DMS114 treated with DMSO at 0.1 percent for 48 hours (cell line): ENCODE measurements around the gene CPNE2.

ENCODE experiments used
- DNase-seq: peaks from one replicate; lab custom pipeline; 2025; ENCODE audit not compliant: unreplicated experiment; lab: John Stamatoyannopoulos, UW

Gene CPNE2

GRCh38 chr16:57123216-57123973 is 31.0 kb downstream of the CPNE2 start:
- DNase-seq = no peak

GRCh38 chr16:57123974-57124674 is 31.7 kb downstream of the CPNE2 start:
- no peak for DNase-seq

GRCh38 chr16:57125376-57125775 is 33.0 kb downstream of the CPNE2 start:
- DNase-seq = no peak

GRCh38 chr16:57125969-57126368 is 33.6 kb downstream of the CPNE2 start:
- no peak for DNase-seq

GRCh38 chr16:57126411-57126810 is 34.0 kb downstream of the CPNE2 start:
- no peak for DNase-seq

- DNase-seq = no peak
Observed at GRCh38 chr16:57127037-57127763, 34.8 kb downstream of the CPNE2 start.

DNA sequence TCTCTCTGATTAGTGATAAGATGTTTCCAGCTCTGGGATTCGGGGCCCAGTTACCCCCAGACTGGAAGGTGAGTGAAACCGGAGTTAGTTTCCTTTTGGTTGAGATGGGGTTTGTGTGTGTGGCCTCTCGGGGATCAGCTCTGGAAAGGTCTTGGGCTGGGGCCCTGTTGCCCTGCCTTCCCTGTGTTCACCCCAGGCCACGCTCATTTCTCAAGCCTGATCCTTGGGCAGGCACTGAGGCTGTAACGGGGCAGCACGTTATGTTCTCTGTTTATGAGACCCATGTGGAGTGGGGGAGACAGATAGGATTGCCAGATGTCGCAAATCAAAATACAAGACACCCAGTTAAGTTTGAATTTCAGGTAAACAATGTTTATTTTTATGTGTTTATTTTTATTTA is 35.5 kb downstream of the CPNE2 start:
- no peak for DNase-seq

DNA sequence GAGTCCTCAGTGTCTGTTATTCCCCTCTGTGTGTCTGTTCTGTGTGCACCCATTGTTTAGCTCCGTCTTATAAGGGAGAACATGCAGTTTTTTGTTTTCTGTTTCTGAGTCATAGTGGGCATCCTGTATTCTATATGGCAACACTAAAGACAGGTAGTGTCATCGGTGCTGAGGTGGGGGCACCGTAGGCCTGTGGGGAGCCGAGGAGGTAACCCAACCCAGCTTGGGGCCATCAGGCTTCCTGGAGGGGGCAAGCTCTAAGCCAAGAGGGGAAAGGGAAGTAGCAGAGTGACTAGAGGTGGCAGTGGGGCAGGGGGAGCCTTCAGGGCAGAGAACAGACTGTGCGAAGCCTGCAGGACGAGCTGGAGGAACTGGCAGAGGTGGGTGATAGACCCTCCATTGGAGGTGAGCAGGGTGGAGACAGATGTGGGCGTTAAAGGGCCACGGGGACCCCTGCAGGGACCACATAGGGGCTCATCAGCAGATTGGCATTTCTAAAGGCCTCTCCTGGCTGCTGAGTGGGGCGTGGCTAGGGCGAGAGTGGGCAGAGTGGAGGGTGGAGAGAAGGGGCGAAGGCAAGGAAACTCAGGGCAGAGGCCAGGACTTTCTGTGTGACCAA is 36.5 kb downstream of the CPNE2 start:
- no peak for DNase-seq

- DNase-seq = no peak
Observed at GRCh38 chr16:57130950-57131321, 38.6 kb downstream of the CPNE2 start.

DNA sequence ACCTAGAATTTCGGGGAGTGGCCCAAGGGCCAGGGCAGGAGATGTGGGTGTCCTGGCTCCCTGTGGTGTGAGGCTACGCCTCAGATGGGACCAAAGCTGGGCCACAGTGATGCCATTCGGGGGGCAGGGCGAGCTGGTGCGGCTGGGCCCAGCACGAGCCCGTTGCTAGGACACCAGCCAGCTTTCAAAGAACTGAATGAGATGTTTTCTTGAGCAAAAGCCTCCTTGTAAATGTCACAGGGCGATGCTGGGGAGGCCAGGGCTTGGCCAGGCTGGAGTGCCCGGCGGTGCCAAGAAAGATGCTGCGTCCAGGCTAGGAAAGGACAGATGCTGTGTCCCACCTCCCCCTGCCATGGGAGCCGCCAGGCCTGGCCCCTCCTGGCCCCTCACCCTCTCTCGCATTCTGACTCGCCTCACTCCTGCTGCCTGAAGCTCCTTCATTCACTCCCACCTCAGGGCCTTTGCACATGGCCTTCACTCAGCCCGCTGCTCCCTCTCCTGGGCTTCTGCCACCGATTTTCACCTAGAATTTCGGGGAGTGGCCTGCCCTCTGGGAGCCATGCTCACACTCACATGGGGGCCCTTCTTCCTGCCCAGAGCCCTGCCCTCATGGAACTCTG is 39.1 kb downstream of the CPNE2 start:
- no peak for DNase-seq

- DNase-seq = no peak
Observed at GRCh38 chr16:57132470-57132869, 40.1 kb downstream of the CPNE2 start.

DNA sequence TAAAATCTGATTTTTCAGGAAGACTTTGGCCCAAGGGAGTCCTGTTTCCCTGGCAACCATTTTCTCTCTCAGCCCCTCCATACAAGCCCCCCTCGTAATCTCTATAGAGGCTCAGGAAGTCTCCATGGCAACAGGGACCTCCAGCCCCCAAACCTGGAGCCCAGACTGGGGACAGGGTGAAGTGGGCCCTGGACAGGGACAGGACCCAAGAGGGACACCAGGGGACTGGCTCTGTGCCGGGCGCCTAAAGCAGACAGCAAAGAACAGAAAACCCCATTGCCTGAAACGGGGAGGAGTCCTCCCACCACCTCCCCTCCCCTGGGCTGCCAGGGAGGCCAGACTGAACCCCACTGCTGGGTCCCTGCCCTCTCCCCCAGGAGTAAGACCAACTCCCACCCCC is 40.6 kb downstream of the CPNE2 start:
- no peak for DNase-seq

DNA sequence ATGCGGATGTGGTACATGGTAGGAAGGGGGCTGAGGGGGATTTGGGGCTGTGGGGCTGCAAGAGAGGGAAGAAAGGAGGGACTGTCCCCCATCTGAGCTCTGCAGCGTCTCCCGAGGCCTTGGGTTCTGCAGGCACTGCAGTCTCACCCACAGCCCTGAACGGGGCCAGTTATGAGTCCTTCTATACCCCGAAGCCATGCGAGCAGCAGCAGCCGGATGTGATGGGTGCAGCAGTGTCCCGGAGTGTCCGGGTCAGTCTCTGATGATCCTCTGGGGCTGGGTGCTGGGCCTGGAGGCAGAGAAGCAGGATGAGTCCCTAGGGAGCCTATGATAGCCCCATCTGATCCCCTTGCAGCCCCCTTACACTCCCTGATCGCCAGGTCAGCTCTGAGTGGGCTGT is 41.5 kb downstream of the CPNE2 start:
- no peak for DNase-seq

DNA sequence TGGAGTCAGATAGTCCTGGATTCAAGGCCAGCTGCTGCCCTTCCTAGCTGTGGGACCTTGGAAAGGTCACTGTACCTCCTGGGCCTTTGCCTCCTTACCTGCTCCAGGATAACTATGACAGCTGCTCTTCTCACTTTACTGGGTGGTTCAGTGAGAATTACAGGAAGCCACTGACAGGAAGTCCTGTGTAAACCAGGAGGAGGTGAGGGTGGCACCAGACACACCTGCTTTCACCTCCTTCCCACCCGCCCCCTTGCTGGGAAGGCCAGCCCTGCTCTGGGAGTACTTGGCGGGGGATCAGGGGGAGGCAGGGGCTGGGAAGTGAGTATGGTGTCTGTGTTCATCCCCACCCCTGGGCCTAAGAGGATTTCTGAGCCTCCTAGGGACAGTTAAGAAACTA is 42.6 kb downstream of the CPNE2 start:
- no peak for DNase-seq

DNA sequence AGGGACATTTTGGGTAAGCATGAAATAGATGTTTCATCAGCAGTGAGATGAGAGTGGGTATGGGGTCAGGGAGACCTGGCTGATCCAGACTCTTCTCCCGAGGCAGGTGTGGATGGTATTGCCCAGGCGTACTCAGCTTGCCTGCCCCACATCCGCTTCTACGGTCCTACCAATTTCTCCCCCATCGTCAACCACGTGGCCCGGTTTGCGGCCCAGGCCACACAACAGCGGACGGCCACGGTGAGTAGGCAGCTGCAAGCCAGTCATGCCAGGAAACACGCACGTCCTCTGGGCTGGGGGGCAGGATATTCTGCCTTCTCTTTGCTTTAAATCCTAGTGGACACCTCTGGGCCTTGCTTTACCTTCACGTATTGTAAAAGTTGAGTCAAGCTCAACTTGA is 44.7 kb downstream of the CPNE2 start:
- no peak for DNase-seq

- no peak for DNase-seq
Observed at GRCh38 chr16:57137566-57138273, 45.3 kb downstream of the CPNE2 start.

- DNase-seq = no peak
Observed at GRCh38 chr16:57138281-57138935, 46.0 kb downstream of the CPNE2 start.

GRCh38 chr16:57140931-57141668 is 48.7 kb downstream of the CPNE2 start:
- DNase-seq = no peak
